22Rv1 (cell line): ENCODE measurements around the gene IKBIP.

Experiments used
- ZFX ChIP-seq: fragments of 450-650 bp; IDR thresholded peaks from 2 replicates; pipeline ENCODE4 v1.6.1; 2017; ENCODE audit warnings: antibody characterized with exemption, borderline replicate concordance
- TF ChIP-seq, protein P1 (sequence below): fragments of 450-650 bp; IDR thresholded peaks from 2 replicates; pipeline ENCODE4 v1.5.1; 2017; ENCODE audit warnings: mild to moderate bottlenecking

DNA sequence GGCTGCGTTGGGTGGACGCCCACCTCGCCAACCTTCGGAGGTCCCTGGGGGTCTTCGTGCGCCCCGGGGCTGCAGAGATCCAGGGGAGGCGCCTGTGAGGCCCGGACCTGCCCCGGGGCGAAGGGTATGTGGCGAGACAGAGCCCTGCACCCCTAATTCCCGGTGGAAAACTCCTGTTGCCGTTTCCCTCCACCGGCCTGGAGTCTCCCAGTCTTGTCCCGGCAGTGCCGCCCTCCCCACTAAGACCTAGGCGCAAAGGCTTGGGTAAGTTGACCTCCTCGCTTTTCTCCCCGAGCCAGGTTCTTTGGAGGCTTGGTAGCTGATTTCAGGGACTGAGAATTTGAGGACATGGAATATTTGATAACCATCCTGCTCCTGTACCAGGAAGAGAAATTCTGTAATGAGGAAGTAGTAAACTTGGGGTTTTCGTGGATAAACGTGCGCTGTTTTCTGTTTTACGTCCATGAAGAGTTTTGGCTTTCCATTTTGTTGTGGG is 1.0 kb upstream of the IKBIP start:
- TF ChIP-seq, protein P1, sequence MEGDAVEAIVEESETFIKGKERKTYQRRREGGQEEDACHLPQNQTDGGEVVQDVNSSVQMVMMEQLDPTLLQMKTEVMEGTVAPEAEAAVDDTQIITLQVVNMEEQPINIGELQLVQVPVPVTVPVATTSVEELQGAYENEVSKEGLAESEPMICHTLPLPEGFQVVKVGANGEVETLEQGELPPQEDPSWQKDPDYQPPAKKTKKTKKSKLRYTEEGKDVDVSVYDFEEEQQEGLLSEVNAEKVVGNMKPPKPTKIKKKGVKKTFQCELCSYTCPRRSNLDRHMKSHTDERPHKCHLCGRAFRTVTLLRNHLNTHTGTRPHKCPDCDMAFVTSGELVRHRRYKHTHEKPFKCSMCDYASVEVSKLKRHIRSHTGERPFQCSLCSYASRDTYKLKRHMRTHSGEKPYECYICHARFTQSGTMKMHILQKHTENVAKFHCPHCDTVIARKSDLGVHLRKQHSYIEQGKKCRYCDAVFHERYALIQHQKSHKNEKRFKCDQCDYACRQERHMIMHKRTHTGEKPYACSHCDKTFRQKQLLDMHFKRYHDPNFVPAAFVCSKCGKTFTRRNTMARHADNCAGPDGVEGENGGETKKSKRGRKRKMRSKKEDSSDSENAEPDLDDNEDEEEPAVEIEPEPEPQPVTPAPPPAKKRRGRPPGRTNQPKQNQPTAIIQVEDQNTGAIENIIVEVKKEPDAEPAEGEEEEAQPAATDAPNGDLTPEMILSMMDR = no peak
- TF ChIP-seq ZFX = no peak
